ENCODE results near the gene CFAP410.

Gene CFAP410

GRCh38 chr21:44312089-44312488, 27.1 kb downstream of the CFAP410 start:
- TF ChIP-seq CTCF (IDR thresholded peaks at IDR 0.05) = no peak
- Mint-ChIP-seq H3K9me3 (no peaks in the 10 kb centered on the region), H3K27ac (no peak overlapping the region), H3K27me3 (ENCODE audit: low read depth, poor library complexity) (no peaks in the 10 kb centered on the region), H3K4me1 (peaks cover 6% of the 10 kb centered on the region), H3K4me3 (no peak overlapping the region), H3K36me3 (ENCODE audit: low read depth) (peaks cover 12% of the 10 kb centered on the region)
- DNase-seq = no peak

GRCh38 chr21:44310628-44311507, 28.3 kb downstream of the CFAP410 start:
- Mint-ChIP-seq H3K9me3 (no peaks in the 10 kb centered on the region), H3K27ac (no peak overlapping the region), H3K4me3 (no peak overlapping the region), H3K27me3 (ENCODE audit: low read depth, poor library complexity) (no peaks in the 10 kb centered on the region), H3K36me3 (ENCODE audit: low read depth) (peaks cover 8% of the 10 kb centered on the region), H3K4me1 (peaks cover 6% of the 10 kb centered on the region)
- no peak for TF ChIP-seq CTCF (IDR thresholded peaks at IDR 0.05)
- no peak for DNase-seq

GRCh38 chr21:44306936-44307704, 32.1 kb downstream of the CFAP410 start:
- peaks cover 8% of the 10 kb centered on the region for H3K36me3 Mint-ChIP-seq (ENCODE audit: low read depth)
- no peak overlapping the region for H3K4me3 Mint-ChIP-seq
- H3K9me3 Mint-ChIP-seq = no peaks in the 10 kb centered on the region
- no peak for DNase-seq
- no peaks in the 10 kb centered on the region for H3K27me3 Mint-ChIP-seq (ENCODE audit: low read depth, poor library complexity)
- peaks cover 37% of the 10 kb centered on the region for H3K4me1 Mint-ChIP-seq
- no peak for TF ChIP-seq CTCF (IDR thresholded peaks at IDR 0.05)
- no peak overlapping the region for H3K27ac Mint-ChIP-seq

GRCh38 chr21:44305691-44306090, 33.5 kb downstream of the CFAP410 start:
- H3K9me3 Mint-ChIP-seq = no peaks in the 10 kb centered on the region
- no peaks in the 10 kb centered on the region for H3K27me3 Mint-ChIP-seq (ENCODE audit: low read depth, poor library complexity)
- no peak overlapping the region for H3K27ac Mint-ChIP-seq
- DNase-seq = no peak
- no peak for TF ChIP-seq CTCF (IDR thresholded peaks at IDR 0.05)
- H3K4me1 Mint-ChIP-seq = peaks cover 48% of the 10 kb centered on the region
- H3K36me3 Mint-ChIP-seq (ENCODE audit: low read depth) = no peaks in the 10 kb centered on the region
- no peak overlapping the region for H3K4me3 Mint-ChIP-seq

- DNase-seq = peak; percentile 70
- H3K27ac Mint-ChIP-seq = peak overlapping the region; percentile 87
- H3K27me3 Mint-ChIP-seq (ENCODE audit: low read depth, poor library complexity) = no peaks in the 10 kb centered on the region
- no peaks in the 10 kb centered on the region for H3K36me3 Mint-ChIP-seq (ENCODE audit: low read depth)
- TF ChIP-seq CTCF (IDR thresholded peaks at IDR 0.05) = peak; percentile 63
- H3K4me1 Mint-ChIP-seq = peaks cover 49% of the 10 kb centered on the region
- peak overlapping the region; percentile 62 for H3K4me3 Mint-ChIP-seq
- H3K9me3 Mint-ChIP-seq = no peaks in the 10 kb centered on the region
Observed at GRCh38 chr21:44304877-44305293, 34.3 kb downstream of the CFAP410 start.

Data from nephron progenitor cell (in vitro differentiated cells).